ENCODE data around the gene HBP1.
"Not testable (repeated sequence)": the region's sequence is repeated elsewhere in the genome, so short reads cannot be mapped to it uniquely, and the experiment has no call there.

HBP1 gene

DNA sequence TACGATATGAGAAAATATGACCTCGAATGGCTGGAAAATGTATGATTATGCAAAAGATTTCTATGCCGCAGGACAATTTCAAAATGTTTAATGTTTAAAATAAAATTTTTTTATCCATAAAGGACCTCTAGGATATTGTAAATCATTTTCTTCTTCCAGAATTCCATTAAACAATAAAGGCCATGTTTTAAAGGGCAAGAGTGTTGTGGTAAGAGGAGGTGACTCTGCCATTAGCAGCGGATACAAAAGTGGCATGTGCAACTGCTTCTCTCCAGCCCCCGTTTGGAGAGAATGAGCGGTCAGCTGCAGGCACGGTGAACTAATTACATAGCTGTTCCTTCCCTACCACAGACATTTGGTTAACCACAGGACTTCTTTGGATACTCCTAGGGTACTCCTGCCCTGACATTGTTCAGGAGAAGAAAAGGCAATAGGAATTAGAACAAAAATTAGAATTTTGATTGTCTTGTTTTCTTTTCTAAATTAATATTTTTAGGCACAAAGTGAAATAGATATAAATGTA lies 63.8 kb downstream of the HBP1 start:
- DNase-seq, result peak; percentile 41 to 56

DNA sequence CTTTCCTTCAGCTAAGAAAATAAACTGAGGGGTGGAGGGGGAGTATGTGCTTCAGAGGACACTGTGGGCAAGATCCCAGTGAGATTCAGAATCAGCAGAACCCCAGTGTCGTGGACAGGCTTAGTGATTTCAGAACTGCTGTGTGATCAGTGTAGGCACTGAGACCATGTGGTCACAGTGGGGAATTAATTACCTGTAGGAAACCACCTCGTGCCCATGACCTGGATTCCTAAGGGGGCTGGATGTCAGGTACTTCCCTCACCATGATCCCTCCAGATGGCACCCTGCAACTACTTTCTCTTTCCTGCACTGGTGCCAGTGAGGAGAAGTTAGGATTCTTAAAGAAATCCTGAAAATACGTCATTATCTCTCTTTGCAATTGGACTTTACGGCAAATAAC lies 64.4 kb downstream of the HBP1 start:
- DNase-seq, result peak; percentile 33 to 52

- DNase-seq, result peak in 1 of 2 experiments; percentile 21
Measured at GRCh38 chr7:107233981-107234380, 65.2 kb downstream of the HBP1 start.

DNA sequence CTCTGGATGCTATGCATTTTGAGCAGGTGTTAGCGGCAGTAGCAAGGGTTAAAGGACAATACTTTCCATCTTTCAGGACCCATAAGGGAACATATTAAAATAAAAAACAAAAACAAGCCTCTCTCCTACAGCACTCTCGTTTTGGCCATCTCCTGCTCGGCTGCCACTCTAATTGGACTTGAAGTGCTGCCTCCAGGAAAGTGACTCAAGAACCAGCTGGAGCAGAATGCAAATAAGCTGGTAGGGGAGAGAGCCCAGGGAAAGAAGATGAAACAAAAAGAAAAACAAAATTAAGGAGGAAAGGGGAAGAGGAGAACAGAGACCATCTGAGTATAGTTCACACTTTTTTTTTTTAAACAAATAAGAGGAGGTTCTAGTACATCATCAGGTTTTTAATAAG lies 65.6 kb downstream of the HBP1 start:
- peak in 1 of 2 experiments; percentile 17 for DNase-seq

- DNase-seq, result peak; percentile 24 to 62
Measured at GRCh38 chr7:107236862-107237261, 68.1 kb downstream of the HBP1 start.

GRCh38 chr7:107237451-107237850 lies 68.6 kb downstream of the HBP1 start:
- DNase-seq, result no peak

DNA sequence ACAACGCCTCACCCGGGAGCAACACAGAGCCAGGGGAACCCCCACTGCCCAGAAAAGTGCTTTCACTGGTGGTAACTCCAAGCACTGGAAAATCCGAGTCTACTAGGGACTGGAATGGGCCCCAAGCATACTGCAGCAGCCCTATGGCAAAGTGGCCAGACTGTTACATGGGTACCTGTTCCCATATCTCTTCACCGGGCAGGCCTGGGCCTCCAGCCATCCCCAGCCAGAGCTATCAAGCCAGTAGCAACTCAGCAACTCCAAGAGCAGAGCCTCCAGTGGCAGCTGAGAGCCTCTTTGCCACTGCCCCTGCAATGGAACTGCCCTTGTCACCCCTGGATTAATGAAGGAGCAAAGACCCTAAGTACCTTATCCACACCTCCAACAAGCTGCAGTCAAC lies 73.5 kb downstream of the HBP1 start:
- DNase-seq, result no peak

DNA sequence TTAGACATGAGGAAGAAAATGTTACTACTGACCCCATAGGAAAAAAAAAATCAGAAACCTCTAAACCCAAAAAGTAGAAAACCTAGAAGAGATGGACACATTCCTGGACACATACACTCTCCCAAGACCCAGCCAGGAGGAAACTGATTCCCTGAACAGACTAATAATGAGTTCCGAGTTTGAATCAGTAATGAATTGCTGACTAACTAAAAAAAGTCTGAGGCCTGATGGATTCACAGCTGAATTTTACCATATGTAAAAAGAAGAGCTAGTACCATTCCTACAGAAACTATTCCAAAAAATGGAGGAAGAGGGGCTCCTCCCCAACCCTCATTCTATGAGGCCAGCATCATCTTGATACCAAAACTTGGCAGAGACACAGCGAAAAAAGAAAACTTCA lies 75.8 kb downstream of the HBP1 start:
- DNase-seq, result no peak

- DNase-seq, result not testable (repeated sequence)
Measured at GRCh38 chr7:107246836-107247235, 78.0 kb downstream of the HBP1 start.

- no peak for DNase-seq
Measured at GRCh38 chr7:107248551-107249316, 79.9 kb downstream of the HBP1 start.

DNA sequence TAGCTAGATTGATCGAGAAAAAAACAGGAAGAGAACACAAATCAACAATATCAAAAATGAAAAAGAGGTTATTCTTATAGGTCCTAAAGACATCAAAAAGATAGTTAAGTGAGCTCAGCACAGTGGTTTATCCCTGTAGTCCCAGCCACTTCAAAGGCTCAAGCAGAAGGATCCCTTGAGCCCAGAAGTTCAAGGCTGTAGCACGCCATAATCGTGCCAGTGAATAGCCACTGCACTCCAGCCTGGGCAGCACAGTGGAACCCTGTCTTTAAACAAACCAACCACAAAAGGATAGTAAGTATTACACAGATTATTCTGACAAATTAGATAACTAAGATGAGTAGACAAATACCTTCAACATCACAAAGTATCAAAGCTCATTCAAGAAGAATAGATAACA lies 83.2 kb downstream of the HBP1 start:
- no peak for DNase-seq
